Suprapubic skin (tissue), 4 donors: ENCODE measurements around the gene SFTPB.

Experiments
- EP300 ChIP-seq: sonication (generic); formaldehyde crosslinking; IDR thresholded peaks from one replicate; pipeline ENCODE4 v1.6.1; 2017; ENCODE audit warnings: antibody characterized with exemption
- POLR2A ChIP-seq, 2 donors: fragments of 450-650 bp; IDR thresholded peaks; one replicate each; pipeline ENCODE4 v1.6.1; 2017; ENCODE audit warnings: antibody characterized with exemption in 2 of 2, mild to moderate bottlenecking in 2 of 2, moderate library complexity in 2 of 2
- POLR2AphosphoS5 ChIP-seq, 3 donors: sonication (generic); formaldehyde crosslinking; IDR thresholded peaks; one replicate each; pipeline ENCODE4 v1.6.1; 2017; ENCODE audit warnings: antibody characterized with exemption in 3 of 3
- TF ChIP-seq, protein P1 (sequence below), 2 donors: fragments of 200-600 bp in 1 of 2; fragments of 450-650 bp in 1 of 2; sonication (generic) in 1 of 2; IDR thresholded peaks; one replicate each; pipeline ENCODE4 v1.5.1; 2016 to 2019; ENCODE audit warnings: antibody characterized with exemption in 2 of 2, mild to moderate bottlenecking in 1 of 2, moderate library complexity in 1 of 2

- TF ChIP-seq EP300 (no peak), POLR2A (IDR thresholded peaks at IDR 0.05) (no peak), POLR2AphosphoS5 (IDR thresholded peaks at IDR 0.05) (no peak)
- TF ChIP-seq, protein P1, sequence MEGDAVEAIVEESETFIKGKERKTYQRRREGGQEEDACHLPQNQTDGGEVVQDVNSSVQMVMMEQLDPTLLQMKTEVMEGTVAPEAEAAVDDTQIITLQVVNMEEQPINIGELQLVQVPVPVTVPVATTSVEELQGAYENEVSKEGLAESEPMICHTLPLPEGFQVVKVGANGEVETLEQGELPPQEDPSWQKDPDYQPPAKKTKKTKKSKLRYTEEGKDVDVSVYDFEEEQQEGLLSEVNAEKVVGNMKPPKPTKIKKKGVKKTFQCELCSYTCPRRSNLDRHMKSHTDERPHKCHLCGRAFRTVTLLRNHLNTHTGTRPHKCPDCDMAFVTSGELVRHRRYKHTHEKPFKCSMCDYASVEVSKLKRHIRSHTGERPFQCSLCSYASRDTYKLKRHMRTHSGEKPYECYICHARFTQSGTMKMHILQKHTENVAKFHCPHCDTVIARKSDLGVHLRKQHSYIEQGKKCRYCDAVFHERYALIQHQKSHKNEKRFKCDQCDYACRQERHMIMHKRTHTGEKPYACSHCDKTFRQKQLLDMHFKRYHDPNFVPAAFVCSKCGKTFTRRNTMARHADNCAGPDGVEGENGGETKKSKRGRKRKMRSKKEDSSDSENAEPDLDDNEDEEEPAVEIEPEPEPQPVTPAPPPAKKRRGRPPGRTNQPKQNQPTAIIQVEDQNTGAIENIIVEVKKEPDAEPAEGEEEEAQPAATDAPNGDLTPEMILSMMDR (IDR thresholded peaks at IDR 0.05), result no peak
These were observed 8.5 kb downstream of the SFTPB start for GRCh38 chr2:85659324-85659981.
